ENCODE measurements around the gene COX4I2.
"Not testable (repeated sequence)": the region's sequence is repeated elsewhere in the genome, so short reads cannot be mapped to it uniquely, and the experiment has no call there.

The COX4I2 gene

DNA sequence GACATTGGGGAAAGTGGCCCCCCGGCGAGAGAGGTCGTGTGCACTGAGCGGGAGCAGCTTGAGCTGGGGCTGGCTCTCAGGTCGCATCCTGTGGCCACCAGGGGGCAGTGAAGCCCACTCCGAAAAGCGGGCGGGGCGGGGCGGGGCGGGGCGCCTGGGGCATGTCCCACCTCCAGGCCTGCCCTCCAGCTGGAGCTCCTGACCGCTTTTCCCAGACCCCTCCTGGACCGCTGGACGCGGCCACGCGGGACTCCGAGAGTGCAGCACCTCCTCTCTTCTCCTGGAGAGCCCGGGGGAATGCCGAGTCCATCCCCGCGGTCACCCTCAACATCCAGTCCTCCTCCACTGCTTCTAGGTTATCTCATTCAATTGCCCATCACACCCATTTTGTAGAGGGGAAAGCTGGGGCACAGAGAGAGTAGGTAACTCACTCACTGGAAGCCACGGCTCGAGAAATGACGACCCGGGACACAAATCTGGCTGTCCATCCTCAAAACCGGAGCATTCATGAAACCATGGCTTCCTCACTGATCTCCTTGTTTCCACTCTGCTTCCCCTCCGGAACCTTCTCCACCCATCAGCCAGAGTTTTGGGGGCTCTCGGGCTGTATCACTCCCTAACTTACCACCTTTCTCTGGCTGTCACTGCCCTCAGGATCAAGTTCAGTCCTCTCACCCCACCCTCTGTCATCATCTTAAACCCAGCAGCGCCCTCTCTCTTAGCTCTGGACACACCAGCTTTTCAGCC is 24.1 kb downstream of the COX4I2 start:
- H3K4me3 ChIP-seq (ENCODE audit: low read length), result no peak overlapping the region; the same call in 1 of the 2 replicates
- no peak for TF ChIP-seq ZNF274 (IDR thresholded peaks at IDR 0.05; ENCODE audit: low read depth, low read length)

DNA sequence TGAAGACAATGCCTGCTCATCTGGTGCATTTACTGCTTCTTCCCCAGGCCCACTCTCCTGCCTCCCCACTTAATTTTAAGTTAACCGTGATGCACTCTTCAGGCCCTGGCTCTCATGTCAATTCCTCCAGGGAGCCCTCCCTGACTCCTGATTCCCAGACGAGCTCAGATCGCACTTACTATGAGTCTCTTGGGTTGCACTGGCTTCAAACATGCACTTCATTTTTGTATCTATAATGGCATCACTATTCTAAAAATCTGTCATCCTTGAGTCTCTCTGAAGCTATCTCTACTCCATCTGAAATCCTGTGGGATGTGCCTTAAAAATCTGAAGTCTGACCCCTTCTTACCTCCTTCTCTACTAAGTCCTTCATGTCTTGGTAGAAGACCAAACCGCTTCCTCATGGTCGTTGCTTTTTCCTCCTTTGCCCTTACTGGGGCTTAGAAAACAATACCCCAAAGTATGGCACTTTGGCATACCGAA is 24.7 kb downstream of the COX4I2 start:
- TF ChIP-seq ZNF274 (IDR thresholded peaks at IDR 0.05; ENCODE audit: low read depth, low read length), result no peak
- no peak overlapping the region for H3K4me3 ChIP-seq (ENCODE audit: low read length)

DNA sequence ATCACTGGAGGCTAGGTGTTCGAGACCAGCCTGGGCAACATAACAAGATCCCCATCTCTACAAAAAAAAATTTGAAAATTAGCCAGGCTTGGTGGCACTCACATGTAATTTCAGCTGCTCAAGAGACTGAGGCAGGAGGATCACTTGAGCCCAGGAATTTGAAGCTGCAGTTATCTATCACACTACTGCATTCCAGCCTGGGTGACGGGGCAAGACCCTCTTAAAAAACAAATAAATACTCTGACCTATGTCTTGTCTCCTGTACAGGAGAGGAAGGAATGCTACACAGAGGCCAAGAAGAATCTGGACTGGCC is 25.8 kb downstream of the COX4I2 start:
- H3K4me3 ChIP-seq (ENCODE audit: low read length), result no peak overlapping the region
- no peak for TF ChIP-seq ZNF274 (IDR thresholded peaks at IDR 0.05; ENCODE audit: low read depth, low read length)

DNA sequence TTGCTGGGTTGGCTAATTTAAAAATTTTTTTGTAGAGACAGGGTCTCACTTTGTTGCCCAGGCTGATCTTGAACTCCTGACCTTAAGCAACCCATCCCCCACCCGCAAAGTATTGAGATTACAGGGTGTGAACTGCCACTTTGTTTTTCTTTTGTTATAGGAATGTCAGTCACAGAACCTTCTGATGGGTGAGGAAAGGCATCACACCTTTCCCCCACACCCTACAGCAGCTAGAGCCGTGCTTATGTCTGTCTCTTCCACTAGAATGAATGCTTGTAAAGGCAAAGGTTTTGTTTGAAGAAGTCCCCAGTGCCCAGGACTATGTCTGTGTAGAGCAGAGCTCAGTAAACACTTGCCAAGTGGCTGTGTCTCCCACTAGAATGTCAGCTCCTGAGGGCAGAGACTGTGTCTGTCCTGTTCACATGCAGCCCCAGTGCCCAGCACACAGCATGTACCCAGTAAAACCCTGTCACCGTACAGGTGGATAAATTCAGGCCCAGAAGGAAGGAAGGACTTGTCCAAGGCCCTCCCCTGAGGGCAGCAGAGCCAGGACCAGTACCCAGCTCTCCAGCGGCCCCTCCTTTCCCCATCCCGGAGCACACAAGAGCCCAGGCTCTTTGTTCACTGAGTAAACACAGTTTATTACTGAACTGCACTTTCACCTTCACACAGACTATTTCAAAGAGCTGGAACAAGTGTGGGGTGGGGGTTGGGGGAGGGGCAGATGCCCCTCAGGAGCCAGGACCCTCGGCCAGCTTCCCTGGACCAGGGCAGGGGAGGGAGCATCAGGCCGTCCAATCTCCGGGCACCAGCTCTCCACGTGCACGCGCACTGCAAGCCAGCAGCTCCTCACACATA is 26.4 kb downstream of the COX4I2 start:
- TF ChIP-seq ZNF274 (IDR thresholded peaks at IDR 0.05; ENCODE audit: low read depth, low read length), result no peak

DNA sequence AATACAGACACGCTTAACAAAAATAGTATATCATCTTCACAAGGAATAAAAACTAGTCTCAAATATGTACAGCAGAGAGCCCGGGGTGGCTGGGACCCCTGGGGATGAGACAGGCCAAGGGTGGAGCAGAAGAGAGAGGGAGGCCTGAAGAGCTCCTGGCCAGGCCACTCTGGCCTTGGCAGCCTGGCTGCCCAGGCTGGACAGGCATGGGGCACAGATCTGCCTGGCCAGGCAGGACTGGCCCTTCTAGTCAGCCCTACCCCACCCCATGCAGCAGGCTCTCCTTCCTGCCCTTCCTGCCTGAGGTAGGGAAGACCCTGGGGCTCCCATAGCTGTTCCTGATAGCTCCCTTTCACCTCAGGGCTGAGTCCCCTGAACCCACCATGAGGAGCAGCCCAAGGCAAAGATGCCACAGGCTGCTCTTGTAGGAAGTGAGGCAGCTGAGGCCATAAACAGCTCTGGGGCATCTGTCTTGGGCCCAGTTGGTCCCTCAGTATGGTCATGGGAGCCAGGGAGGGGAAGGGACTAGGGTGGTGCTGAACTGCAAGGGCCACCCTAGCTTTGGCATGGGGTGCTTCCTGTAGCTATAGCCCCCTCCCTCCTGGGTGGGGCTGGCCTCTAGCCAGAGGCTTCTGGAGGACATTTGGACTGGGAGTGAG is 27.1 kb downstream of the COX4I2 start:
- TF ChIP-seq ZNF274 (IDR thresholded peaks at IDR 0.05; ENCODE audit: low read depth, low read length), result no peak
- H3K4me3 ChIP-seq (ENCODE audit: low read length), result no peak overlapping the region

More for the DNA sequence above, 26.4 kb downstream of the COX4I2 start:
- H3K4me3 ChIP-seq (ENCODE audit: low read length), result no peak overlapping the region

DNA sequence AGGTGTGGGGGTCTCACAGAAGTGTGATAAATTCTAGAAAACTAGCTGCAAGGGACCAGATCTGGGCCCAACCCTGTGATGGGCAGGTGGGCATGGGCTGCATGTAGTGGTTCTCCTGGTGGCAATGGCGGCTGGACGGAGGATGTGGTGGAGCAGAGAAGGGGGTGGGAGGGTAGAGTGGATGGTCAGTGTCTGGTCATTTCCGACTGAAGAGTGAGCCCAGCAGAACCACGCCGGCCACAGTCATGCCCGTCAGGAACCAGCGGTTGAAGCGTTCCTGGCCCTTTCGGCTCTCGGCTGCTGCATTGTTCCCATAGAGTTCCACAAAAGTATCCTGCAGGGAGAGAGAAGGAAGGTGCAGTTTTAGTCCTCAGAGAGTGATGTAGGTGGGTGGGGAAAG is 28.0 kb downstream of the COX4I2 start:
- H3K4me3 ChIP-seq (ENCODE audit: low read length), result no peak overlapping the region
- no peak for TF ChIP-seq ZNF274 (IDR thresholded peaks at IDR 0.05; ENCODE audit: low read depth, low read length)

DNA sequence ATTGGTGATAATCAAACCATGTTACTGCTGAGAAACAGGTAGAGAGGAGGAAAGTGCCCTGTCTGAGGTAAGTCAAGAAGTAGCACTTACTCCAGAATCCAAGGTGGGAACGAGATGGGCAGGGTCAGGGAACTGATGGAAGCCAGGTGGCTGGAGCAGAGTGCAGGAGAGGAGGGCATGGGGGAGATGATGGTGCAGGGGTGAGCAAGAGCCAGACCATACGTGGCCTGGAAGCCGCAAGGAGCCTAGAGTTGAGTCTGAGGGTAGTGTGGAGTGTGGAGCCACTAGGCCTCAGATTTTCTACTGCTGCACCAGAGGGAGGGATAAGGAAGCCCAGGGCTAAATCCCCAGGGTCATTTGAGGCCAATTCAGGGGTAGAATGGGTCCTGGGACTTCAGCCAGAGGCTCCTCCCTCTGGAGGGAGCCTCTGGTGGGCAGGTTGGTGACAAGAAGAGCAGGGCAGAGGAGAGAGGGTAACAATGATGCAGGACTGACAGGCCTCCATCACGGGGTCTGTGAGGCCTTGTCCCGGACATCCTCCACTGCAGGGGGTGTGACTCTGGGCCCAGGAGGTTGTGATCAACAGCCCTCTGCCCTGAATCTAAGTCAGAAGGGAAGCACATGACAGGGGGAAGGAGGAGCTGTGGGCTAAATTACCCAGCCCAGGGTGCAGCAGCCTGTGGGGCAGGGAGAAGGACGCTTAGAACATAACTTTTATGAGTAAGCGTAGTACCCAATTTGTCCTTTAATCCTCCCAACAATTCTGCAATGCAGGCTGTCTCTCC is 28.7 kb downstream of the COX4I2 start:
- no peak for TF ChIP-seq ZNF274 (IDR thresholded peaks at IDR 0.05; ENCODE audit: low read depth, low read length)
- H3K4me3 ChIP-seq (ENCODE audit: low read length), result no peak overlapping the region

DNA sequence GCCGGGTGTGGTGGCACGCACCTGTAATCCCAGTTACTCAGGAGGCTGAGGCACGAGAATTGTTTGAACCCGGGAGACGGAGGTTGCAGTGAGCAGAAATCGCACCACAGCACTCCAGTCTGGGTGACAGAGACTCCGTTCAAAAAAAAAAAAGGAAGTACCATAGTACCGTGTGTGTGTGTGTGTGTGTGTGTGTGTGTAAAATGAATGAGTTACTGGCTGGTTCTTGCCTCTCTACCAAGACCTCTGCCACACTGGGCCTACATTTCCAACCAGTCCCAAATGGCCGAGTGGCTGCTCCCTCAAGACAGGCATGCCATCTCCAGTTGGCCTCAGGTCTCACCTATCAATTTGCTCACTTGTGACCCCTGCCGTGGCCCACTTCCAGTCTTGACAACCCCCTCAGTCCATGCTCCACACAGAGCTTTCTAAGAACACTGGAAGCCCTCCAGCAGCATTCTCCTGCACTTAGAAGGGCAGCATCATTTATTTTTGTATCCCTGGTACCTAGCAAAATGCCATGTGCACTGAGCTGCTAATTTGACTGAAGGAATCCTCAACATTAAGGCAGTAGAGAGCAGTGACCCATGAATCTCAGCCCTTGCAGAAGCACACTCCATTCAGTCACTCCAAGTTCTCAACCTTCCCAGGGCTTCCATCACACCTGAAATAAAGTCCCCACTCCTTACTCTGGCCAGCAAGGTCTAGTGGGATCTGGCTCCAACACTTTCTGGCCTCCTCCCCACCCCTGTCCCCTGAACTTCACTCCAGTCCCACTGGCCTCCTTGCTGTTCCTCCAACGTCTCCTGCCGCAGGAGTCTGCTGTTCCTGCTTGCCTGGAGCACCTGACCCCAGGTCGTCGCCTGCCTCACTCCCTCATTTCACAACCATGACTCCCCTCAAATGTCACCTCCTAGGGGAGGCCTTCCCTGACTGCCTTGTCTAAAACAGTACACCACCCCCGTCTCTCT is 29.9 kb downstream of the COX4I2 start:
- TF ChIP-seq ZNF274 (IDR thresholded peaks at IDR 0.05; ENCODE audit: low read depth, low read length), result no peak
- H3K4me3 ChIP-seq (ENCODE audit: low read length), result no peak overlapping the region

DNA sequence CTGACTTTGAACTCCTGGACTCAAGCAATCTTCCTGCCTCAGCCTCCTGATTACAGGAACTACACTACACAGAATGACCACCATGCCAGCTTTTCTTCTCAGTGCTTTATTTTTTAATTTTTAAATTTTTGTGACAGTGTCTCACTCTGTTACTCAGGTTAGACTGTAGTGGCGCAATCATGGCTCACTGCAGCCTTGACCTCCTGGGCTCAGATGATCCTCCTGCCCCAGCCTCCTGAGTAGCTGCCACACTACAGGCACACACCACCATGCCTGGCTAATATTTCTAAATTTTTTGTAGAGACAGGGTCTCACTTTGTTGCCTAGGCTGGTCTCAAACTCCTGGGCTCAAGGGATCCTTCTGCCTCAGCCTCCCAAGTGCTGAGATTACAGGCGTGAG is 31.2 kb downstream of the COX4I2 start:
- not testable (repeated sequence) for H3K4me3 ChIP-seq (ENCODE audit: low read length)

DNA sequence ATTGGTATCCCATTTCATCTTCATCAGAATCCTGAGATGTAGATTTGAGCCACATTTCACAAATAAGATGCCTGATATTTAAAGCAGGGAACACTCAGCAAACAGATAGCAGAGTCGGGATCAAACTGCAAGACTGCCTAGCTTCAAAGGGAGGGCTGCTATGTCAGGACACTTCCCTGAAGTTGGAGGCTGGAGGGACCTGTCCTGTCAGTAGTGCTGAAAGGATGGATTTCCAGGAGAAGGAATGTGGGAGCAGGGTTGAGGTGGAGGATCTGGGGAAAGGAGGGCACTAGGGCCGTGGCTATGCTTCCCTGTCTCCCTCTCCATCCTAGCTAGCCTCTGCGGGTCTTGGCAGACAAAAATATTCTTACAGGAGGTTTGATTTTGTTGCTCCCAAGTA is 32.2 kb downstream of the COX4I2 start:
- no peak overlapping the region for H3K4me3 ChIP-seq (ENCODE audit: low read length)
- no peak for TF ChIP-seq ZNF274 (IDR thresholded peaks at IDR 0.05; ENCODE audit: low read depth, low read length)

DNA sequence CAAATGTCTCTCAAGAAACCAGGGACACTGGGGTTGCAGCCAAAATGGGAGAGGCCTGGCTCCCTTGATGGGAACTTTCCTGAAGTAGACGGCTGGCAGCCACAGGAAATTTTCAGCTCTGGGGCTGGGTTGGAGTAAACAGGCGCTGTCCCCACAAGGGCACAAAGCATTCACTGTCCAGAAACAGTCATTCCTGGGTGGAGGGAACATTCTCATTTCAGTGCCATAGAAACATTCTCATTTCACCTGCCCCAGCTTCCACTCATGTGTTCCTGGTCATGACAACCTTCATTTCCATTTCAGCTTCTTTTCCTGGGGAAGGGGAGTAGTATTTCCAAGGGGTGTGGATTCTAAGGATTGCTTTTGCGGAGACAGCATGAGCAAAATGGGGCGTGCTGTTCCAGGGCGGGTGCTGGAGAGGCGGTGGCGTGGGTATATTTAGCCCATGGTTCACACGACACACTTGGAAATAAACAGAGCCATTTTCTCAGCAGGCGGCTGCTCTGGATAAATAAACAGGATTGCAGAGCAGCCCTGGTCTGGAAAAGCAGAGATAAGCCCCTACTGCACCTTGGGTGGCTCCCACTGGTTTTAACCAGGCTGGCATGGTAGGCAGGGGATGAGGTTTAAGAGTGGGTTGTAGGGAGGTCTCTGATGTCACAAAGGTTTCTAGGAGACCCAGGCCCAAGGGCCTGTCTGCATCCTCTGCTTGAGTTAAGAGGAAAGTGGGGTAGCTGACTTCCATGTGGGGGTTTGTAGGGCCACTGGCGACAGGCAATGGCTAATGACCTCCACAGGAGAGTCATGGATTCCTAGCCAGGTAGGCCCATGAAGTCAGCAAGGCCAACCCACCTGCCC is 32.9 kb downstream of the COX4I2 start:
- H3K4me3 ChIP-seq (ENCODE audit: low read length), result no peak overlapping the region
- TF ChIP-seq ZNF274 (IDR thresholded peaks at IDR 0.05; ENCODE audit: low read depth, low read length), result no peak

DNA sequence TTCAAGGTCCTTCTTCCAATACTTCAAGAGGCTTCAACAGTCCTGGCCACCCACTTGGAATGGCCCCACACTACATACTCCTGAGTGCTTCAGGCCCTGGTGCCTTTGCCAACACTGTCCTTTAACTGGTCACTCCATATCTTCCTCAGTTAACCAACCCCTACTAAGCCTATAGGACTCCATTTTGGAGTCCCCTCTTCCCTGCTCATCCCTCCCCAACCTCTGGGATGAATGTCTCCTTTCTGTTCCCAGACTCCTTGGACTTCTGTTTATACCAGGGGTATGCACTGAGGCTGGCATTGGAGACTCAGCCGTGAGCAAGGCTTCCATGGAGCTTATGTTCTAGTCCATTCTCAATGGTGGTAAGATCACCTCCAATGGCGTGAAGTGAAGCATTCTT is 33.6 kb downstream of the COX4I2 start:
- H3K4me3 ChIP-seq (ENCODE audit: low read length), result no peak overlapping the region
- no peak for TF ChIP-seq ZNF274 (IDR thresholded peaks at IDR 0.05; ENCODE audit: low read depth, low read length)

Data from GM08714 (cell line).